DOHH2 (cell line): ENCODE results near the gene TNPO1.

Source experiments
- H3F3A ChIP-seq: fragments of 200-600 bp; sonication (generic), shearing (Covaris generic); 2 replicates; pipeline ENCODE4 v1.6.0; 2016; ENCODE audit warnings: antibody characterized with exemption, mild to moderate bottlenecking; ENCODE audit not compliant: control insufficient read depth, insufficient read depth
- H3K27ac ChIP-seq: fragments of 200-600 bp; sonication (generic); 2 replicates; pipeline ENCODE4 v1.5.1; 2014; ENCODE audit warnings: low read depth, mild to moderate bottlenecking, low read length, moderate library complexity
- H3K27me3 ChIP-seq: fragments of 200-600 bp; sonication (generic); 2 replicates; pipeline ENCODE4 v1.6.1; 2014; ENCODE audit warnings: mild to moderate bottlenecking, low read length, mixed read lengths; ENCODE audit not compliant: control insufficient read depth
- H3K36me3 ChIP-seq: fragments of 200-600 bp; sonication (generic); 2 replicates; pipeline ENCODE4 v1.6.1; 2014; ENCODE audit warnings: mild to moderate bottlenecking, low read length, moderate library complexity, mixed read lengths; ENCODE audit not compliant: control insufficient read depth
- H3K4me1 ChIP-seq: fragments of 200-600 bp; sonication (generic); 2 replicates; pipeline ENCODE4 v1.6.1; 2014; ENCODE audit warnings: mild to moderate bottlenecking, low read length, mixed read lengths; ENCODE audit not compliant: control insufficient read depth
- H3K4me2 ChIP-seq: fragments of 200-600 bp; sonication (generic); 2 replicates; pipeline ENCODE4 v1.6.0; 2014; ENCODE audit warnings: mild to moderate bottlenecking, low read length, moderate library complexity
- H3K4me3 ChIP-seq: fragments of 200-600 bp; sonication (generic); 2 replicates; pipeline ENCODE4 v1.5.1; 2014; ENCODE audit warnings: mild to moderate bottlenecking, low read length, mixed read lengths
- H3K79me2 ChIP-seq: fragments of 200-600 bp; sonication (generic); 2 replicates; pipeline ENCODE4 v1.6.1; 2014; ENCODE audit warnings: mild to moderate bottlenecking, low read length, mixed read lengths; ENCODE audit not compliant: control insufficient read depth
- H3K9me2 ChIP-seq: fragments of 200-600 bp; sonication (generic); replicated peaks from 2 replicates; pipeline ENCODE4 v1.6.1; 2014; ENCODE audit warnings: mild to moderate bottlenecking, low read length, mixed read lengths; ENCODE audit not compliant: control insufficient read depth
- H3K9me3 ChIP-seq: fragments of 200-600 bp; sonication (generic); 2 replicates; pipeline ENCODE4 v1.6.1; 2014; ENCODE audit warnings: antibody characterized with exemption, low read length, mixed read lengths; ENCODE audit not compliant: control insufficient read depth, insufficient read depth
- H4K20me1 ChIP-seq: fragments of 200-600 bp; sonication (generic); 2 replicates; pipeline ENCODE4 v1.6.0; 2014; ENCODE audit warnings: low read depth, mild to moderate bottlenecking, antibody characterized with exemption, low read length, moderate library complexity; ENCODE audit not compliant: control insufficient read depth, insufficient read depth
- EZH2phosphoT487 ChIP-seq: fragments of 200-600 bp; sonication (generic); IDR thresholded peaks from 2 replicates; pipeline ENCODE4 v1.6.1; 2017; ENCODE audit warnings: borderline replicate concordance, mild to moderate bottlenecking, antibody characterized with exemption, low read length, moderate library complexity, mixed read lengths
- TF ChIP-seq, protein P1 (sequence below): fragments of 200-600 bp; sonication (generic); IDR thresholded peaks from one replicate; pipeline ENCODE4 v1.5.1; 2014; ENCODE audit warnings: antibody characterized with exemption, mild to moderate bottlenecking, low read depth, low read length; ENCODE audit not compliant: poor library complexity, severe bottlenecking

The TNPO1 gene

DNA sequence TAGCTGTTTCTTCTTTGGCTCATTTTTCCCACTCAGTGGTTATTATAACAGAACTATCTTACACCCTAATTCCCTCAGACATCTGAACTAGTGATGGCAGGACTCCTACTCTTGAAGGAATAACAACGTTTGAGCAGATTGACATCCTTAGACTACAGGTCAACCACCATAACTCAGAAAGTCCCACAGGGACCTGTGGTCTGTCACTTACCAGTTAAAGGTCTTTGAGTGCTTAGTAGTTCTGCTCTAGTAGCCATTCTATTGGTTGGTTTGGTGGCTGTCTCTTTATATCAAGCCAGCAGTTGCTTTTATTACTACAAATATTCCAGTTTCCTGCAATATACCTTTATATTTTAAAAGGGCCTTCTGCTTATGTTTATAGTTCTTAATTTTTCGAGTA, 72.1 kb downstream of the TNPO1 start:
- TF ChIP-seq, protein P1, sequence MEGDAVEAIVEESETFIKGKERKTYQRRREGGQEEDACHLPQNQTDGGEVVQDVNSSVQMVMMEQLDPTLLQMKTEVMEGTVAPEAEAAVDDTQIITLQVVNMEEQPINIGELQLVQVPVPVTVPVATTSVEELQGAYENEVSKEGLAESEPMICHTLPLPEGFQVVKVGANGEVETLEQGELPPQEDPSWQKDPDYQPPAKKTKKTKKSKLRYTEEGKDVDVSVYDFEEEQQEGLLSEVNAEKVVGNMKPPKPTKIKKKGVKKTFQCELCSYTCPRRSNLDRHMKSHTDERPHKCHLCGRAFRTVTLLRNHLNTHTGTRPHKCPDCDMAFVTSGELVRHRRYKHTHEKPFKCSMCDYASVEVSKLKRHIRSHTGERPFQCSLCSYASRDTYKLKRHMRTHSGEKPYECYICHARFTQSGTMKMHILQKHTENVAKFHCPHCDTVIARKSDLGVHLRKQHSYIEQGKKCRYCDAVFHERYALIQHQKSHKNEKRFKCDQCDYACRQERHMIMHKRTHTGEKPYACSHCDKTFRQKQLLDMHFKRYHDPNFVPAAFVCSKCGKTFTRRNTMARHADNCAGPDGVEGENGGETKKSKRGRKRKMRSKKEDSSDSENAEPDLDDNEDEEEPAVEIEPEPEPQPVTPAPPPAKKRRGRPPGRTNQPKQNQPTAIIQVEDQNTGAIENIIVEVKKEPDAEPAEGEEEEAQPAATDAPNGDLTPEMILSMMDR, result no peak
- TF ChIP-seq EZH2phosphoT487, result no peak
- Histone ChIP-seq H3K36me3 (peaks cover 94% of the 10 kb centered on the region), H3K79me2 (peaks cover 21% of the 10 kb centered on the region)

DNA sequence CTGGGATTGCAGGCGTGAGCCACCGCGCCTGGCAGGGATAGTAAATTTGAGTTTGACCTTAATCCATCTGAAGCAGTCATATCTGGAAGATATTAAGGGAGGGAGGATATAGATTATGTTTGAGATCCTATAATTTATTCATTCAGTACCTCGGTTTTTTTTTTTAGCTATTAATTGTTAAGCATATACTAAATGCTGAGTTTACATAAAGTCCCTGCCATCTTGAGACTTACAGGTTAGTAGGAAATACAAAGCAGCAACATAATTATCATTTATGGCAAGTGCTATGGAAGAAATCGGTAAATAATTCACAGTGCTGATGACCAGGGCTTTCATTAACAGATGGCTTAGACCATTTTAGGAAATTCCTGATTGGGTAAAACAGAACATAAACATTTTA, 72.9 kb downstream of the TNPO1 start:
- Histone ChIP-seq H4K20me1 (no peaks in the 10 kb centered on the region), H3K27ac (no peak overlapping the region), H3K9me3 (no peaks in the 10 kb centered on the region), H3K79me2 (peaks cover 17% of the 10 kb centered on the region), H3K4me2 (no peak overlapping the region), H3K4me1 (no peaks in the 10 kb centered on the region), H3K9me2 (no peaks in the 10 kb centered on the region), H3K4me3 (no peak overlapping the region), H3K27me3 (no peaks in the 10 kb centered on the region), H3K36me3 (peaks cover 95% of the 10 kb centered on the region), H3F3A (no peaks in the 10 kb centered on the region)
- TF ChIP-seq, protein P1, result no peak
- no peak for TF ChIP-seq EZH2phosphoT487

More for the DNA sequence above, 72.1 kb downstream of the TNPO1 start:
- Histone ChIP-seq H4K20me1 (no peaks in the 10 kb centered on the region), H3K4me3 (no peak overlapping the region), H3K9me2 (no peaks in the 10 kb centered on the region), H3K27ac (no peak overlapping the region), H3K9me3 (no peaks in the 10 kb centered on the region), H3F3A (no peaks in the 10 kb centered on the region), H3K4me2 (no peak overlapping the region), H3K27me3 (no peaks in the 10 kb centered on the region), H3K4me1 (no peaks in the 10 kb centered on the region)

DNA sequence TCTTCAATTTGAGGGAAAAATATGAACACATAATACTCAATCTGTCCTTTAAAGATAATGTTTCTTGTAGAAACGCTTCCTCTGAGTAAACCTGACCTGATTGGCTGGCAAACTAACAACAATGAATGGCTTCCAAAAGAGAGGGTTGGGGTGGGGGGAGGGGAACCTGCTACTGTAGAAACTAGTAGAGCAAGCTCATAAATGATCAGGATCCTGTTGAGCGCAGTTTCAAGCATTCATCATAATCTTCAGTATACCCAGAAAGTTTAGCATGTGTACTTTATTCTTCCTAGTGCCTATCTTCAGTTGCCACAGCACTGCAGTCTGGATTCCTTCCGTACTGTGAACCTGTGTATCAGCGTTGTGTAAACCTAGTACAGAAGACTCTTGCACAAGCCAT, 76.4 kb downstream of the TNPO1 start:
- H3K9me3 ChIP-seq, result no peaks in the 10 kb centered on the region
- no peak overlapping the region for H3K4me3 ChIP-seq
- no peaks in the 10 kb centered on the region for H3K27me3 ChIP-seq
- H4K20me1 ChIP-seq, result no peaks in the 10 kb centered on the region
- H3K36me3 ChIP-seq, result peaks cover 94% of the 10 kb centered on the region
- no peak overlapping the region for H3K27ac ChIP-seq
- H3K79me2 ChIP-seq, result peaks cover 5% of the 10 kb centered on the region; the same call in 1 of the 2 replicates
- no peak overlapping the region for H3K4me2 ChIP-seq
- H3K4me1 ChIP-seq, result no peaks in the 10 kb centered on the region
- peaks cover 3% of the 10 kb centered on the region for H3F3A ChIP-seq
- TF ChIP-seq, protein P1, result no peak
- TF ChIP-seq EZH2phosphoT487, result no peak
- H3K9me2 ChIP-seq, result no peaks in the 10 kb centered on the region
